GOT3 (cell line): ENCODE measurements around the gene MEIS1.
"Not testable (repeated sequence)": the region's sequence is repeated elsewhere in the genome, so short reads cannot be mapped to it uniquely, and the experiment has no call there.

ENCODE experiments used
- DNase-seq: peaks from one replicate; lab custom pipeline; 2025; ENCODE audit warnings: mixed read lengths; lab: John Stamatoyannopoulos, UW

Gene MEIS1

GRCh38 chr2:66434679-66435548 lies at the start of gene MEIS1:
Gene MEIS1 (plus strand): TSS chr2:66435125. CDS start chr2:66435857, 732 bp downstream.
- DNase-seq: peak; percentile 77

- DNase-seq: no peak
These were observed 47.7 kb upstream of the MEIS1 start for GRCh38 chr2:66387016-66387753.

GRCh38 chr2:66389651-66390131 lies 45.2 kb upstream of the MEIS1 start:
- no peak for DNase-seq

- no peak for DNase-seq
These were observed 44.8 kb upstream of the MEIS1 start for GRCh38 chr2:66390152-66390551.

GRCh38 chr2:66390811-66391210 lies 44.1 kb upstream of the MEIS1 start:
- no peak for DNase-seq

GRCh38 chr2:66391240-66391639 lies 43.7 kb upstream of the MEIS1 start:
- not testable (repeated sequence) for DNase-seq

GRCh38 chr2:66405473-66405872 lies 29.5 kb upstream of the MEIS1 start:
- DNase-seq: no peak

- DNase-seq: no peak
These were observed 26.0 kb upstream of the MEIS1 start for GRCh38 chr2:66408905-66409304.

GRCh38 chr2:66412874-66413273 lies 22.1 kb upstream of the MEIS1 start:
- no peak for DNase-seq

GRCh38 chr2:66414896-66415295 lies 20.0 kb upstream of the MEIS1 start:
- DNase-seq: no peak

GRCh38 chr2:66418381-66418780 lies 16.5 kb upstream of the MEIS1 start:
- no peak for DNase-seq

- no peak for DNase-seq
These were observed 13.3 kb upstream of the MEIS1 start for GRCh38 chr2:66421612-66422011.

GRCh38 chr2:66423391-66424124 lies 11.4 kb upstream of the MEIS1 start:
- DNase-seq: no peak

GRCh38 chr2:66426244-66427111 lies 8.4 kb upstream of the MEIS1 start:
- no peak for DNase-seq

GRCh38 chr2:66427300-66427699 lies 7.6 kb upstream of the MEIS1 start:
- DNase-seq: no peak

- DNase-seq: no peak
These were observed 5.8 kb upstream of the MEIS1 start for GRCh38 chr2:66428986-66429612.

- no peak for DNase-seq
These were observed 5.0 kb upstream of the MEIS1 start for GRCh38 chr2:66429693-66430504.

- no peak for DNase-seq
These were observed 4.2 kb upstream of the MEIS1 start for GRCh38 chr2:66430505-66431273.

GRCh38 chr2:66431274-66431642 lies 3.7 kb upstream of the MEIS1 start:
- DNase-seq: no peak
